ENCODE results near the gene CEP63. TPM values are rescaled to one million over a fixed set of nuclear protein-coding genes. Genes with fewer than 3 reads are reported as not detected.

Gene CEP63
- total and polyA plus RNA-seq, 3 experiments from 2014 or later = 19.3 to 21.3 (median 21.1) TPM

- Histone ChIP-seq H3K4me1 (ENCODE audit: insufficient read depth, low read length) (no peaks in the 10 kb centered on the region), H3K27me3 (ENCODE audit: insufficient read depth, low read length, poor library complexity, severe bottlenecking) (no peaks in the 10 kb centered on the region), H3K36me3 (ENCODE audit: insufficient read depth, low read length) (no peaks in the 10 kb centered on the region), H3K9me3 (ENCODE audit: low read length) (no peaks in the 10 kb centered on the region), H3K27ac (ENCODE audit: low read depth, low read length) (no peak overlapping the region), H3K4me3 (ENCODE audit: low read length) (no peak overlapping the region)
- H3K9me3 Mint-ChIP-seq = no peaks in the 10 kb centered on the region
- CTCF ChIA-PET = interaction anchor here (1.0 kb wide), 1 partner anchor 1437 kb away, joined by 3 read pairs; no protein-coding TSS in a partner anchor
- H3K27me3 Mint-ChIP-seq = peaks cover 4 to 14% of the 10 kb centered on the region in 2 donors
- H3K27ac Mint-ChIP-seq = no peak overlapping the region
- no peak overlapping the region for H3K4me3 Mint-ChIP-seq
- POLR2A ChIA-PET = no interaction called here
- H3K36me3 Mint-ChIP-seq = no peaks in the 10 kb centered on the region
- no peak for DNase-seq
- peaks cover 7 to 10% (median 9%) of the 10 kb centered on the region in 3 donors for H3K4me1 Mint-ChIP-seq
Observed at GRCh38 chr3:134602440-134602814, 116.6 kb downstream of the CEP63 start.

- H3K4me1 Mint-ChIP-seq = peaks cover 7 to 10% (median 9%) of the 10 kb centered on the region in 3 donors
- H3K4me1 ChIP-seq (ENCODE audit: insufficient read depth, low read length) = no peaks in the 10 kb centered on the region
- no peaks in the 10 kb centered on the region for H3K36me3 ChIP-seq (ENCODE audit: insufficient read depth, low read length)
- no peak overlapping the region for H3K4me3 Mint-ChIP-seq
- no peaks in the 10 kb centered on the region for H3K36me3 Mint-ChIP-seq
- ChIA-PET CTCF (no interaction called here), POLR2A (no interaction called here)
- no peaks in the 10 kb centered on the region for H3K27me3 ChIP-seq (ENCODE audit: insufficient read depth, low read length, poor library complexity, severe bottlenecking)
- DNase-seq = no peak
- H3K4me3 ChIP-seq (ENCODE audit: low read length) = no peak overlapping the region
- H3K9me3 ChIP-seq (ENCODE audit: low read length) = no peaks in the 10 kb centered on the region
- peaks cover 4 to 21% of the 10 kb centered on the region in 2 donors for H3K27me3 Mint-ChIP-seq
- H3K27ac ChIP-seq (ENCODE audit: low read depth, low read length) = no peak overlapping the region
- H3K27ac Mint-ChIP-seq = no peak overlapping the region
- H3K9me3 Mint-ChIP-seq = no peaks in the 10 kb centered on the region
Observed at GRCh38 chr3:134603480-134603879, 117.6 kb downstream of the CEP63 start.

GRCh38 chr3:134603956-134604355 is 118.1 kb downstream of the CEP63 start:
- Mint-ChIP-seq H3K27me3 (peaks cover 7 to 26% of the 10 kb centered on the region in 2 donors), H3K36me3 (no peaks in the 10 kb centered on the region), H3K9me3 (no peaks in the 10 kb centered on the region), H3K4me1 (peaks cover 7 to 10% (median 9%) of the 10 kb centered on the region in 3 donors), H3K27ac (no peak overlapping the region), H3K4me3 (no peak overlapping the region)
- no peaks in the 10 kb centered on the region for H3K27me3 ChIP-seq (ENCODE audit: insufficient read depth, low read length, poor library complexity, severe bottlenecking)
- DNase-seq = no peak
- H3K27ac ChIP-seq (ENCODE audit: low read depth, low read length) = no peak overlapping the region
- CTCF ChIA-PET = interaction anchor here (1.5 kb wide), 1 partner anchor 11 kb away, joined by 4 read pairs; no protein-coding TSS in a partner anchor
- H3K36me3 ChIP-seq (ENCODE audit: insufficient read depth, low read length) = no peaks in the 10 kb centered on the region
- no peaks in the 10 kb centered on the region for H3K4me1 ChIP-seq (ENCODE audit: insufficient read depth, low read length)
- no peaks in the 10 kb centered on the region for H3K9me3 ChIP-seq (ENCODE audit: low read length)
- POLR2A ChIA-PET = no interaction called here
- H3K4me3 ChIP-seq (ENCODE audit: low read length) = no peak overlapping the region

GRCh38 chr3:134605556-134605955 is 119.7 kb downstream of the CEP63 start:
- H3K27me3 Mint-ChIP-seq = peaks cover 7 to 31% of the 10 kb centered on the region in 2 donors
- H3K4me1 Mint-ChIP-seq = peaks cover 6 to 7% (median 6%) of the 10 kb centered on the region in 3 donors
- no peak overlapping the region for H3K27ac Mint-ChIP-seq
- H3K4me3 Mint-ChIP-seq = no peak overlapping the region
- H3K9me3 Mint-ChIP-seq = no peaks in the 10 kb centered on the region
- no peaks in the 10 kb centered on the region for H3K36me3 Mint-ChIP-seq
- ChIA-PET CTCF (no interaction called here), POLR2A (no interaction called here)
- H3K4me1 ChIP-seq (ENCODE audit: insufficient read depth, low read length) = no peaks in the 10 kb centered on the region
- no peaks in the 10 kb centered on the region for H3K36me3 ChIP-seq (ENCODE audit: insufficient read depth, low read length)
- no peaks in the 10 kb centered on the region for H3K27me3 ChIP-seq (ENCODE audit: insufficient read depth, low read length, poor library complexity, severe bottlenecking)
- no peak overlapping the region for H3K4me3 ChIP-seq (ENCODE audit: low read length)
- no peaks in the 10 kb centered on the region for H3K9me3 ChIP-seq (ENCODE audit: low read length)
- no peak for DNase-seq
- H3K27ac ChIP-seq (ENCODE audit: low read depth, low read length) = no peak overlapping the region

- ChIA-PET POLR2A (no interaction called here), CTCF (no interaction called here)
- no peaks in the 10 kb centered on the region for H3K9me3 Mint-ChIP-seq
- Histone ChIP-seq H3K4me1 (ENCODE audit: insufficient read depth, low read length) (no peaks in the 10 kb centered on the region), H3K4me3 (ENCODE audit: low read length) (no peak overlapping the region), H3K27me3 (ENCODE audit: insufficient read depth, low read length, poor library complexity, severe bottlenecking) (no peaks in the 10 kb centered on the region), H3K9me3 (ENCODE audit: low read length) (no peaks in the 10 kb centered on the region), H3K27ac (ENCODE audit: low read depth, low read length) (no peak overlapping the region), H3K36me3 (ENCODE audit: insufficient read depth, low read length) (no peaks in the 10 kb centered on the region)
- DNase-seq = no peak
- no peak overlapping the region for H3K4me3 Mint-ChIP-seq
- no peaks in the 10 kb centered on the region for H3K36me3 Mint-ChIP-seq
- peaks cover 7 to 28% of the 10 kb centered on the region in 2 donors for H3K27me3 Mint-ChIP-seq
- no peak overlapping the region for H3K27ac Mint-ChIP-seq
- no peaks in the 10 kb centered on the region for H3K4me1 Mint-ChIP-seq
Observed at GRCh38 chr3:134606033-134607025, 120.5 kb downstream of the CEP63 start.

GRCh38 chr3:134607054-134608022 is 121.5 kb downstream of the CEP63 start:
- ChIA-PET POLR2A (no interaction called here), CTCF (no interaction called here)
- Mint-ChIP-seq H3K4me3 (no peak overlapping the region), H3K36me3 (no peaks in the 10 kb centered on the region), H3K27ac (no peak overlapping the region), H3K27me3 (peaks cover 8 to 28% of the 10 kb centered on the region in 2 donors), H3K4me1 (no peaks in the 10 kb centered on the region), H3K9me3 (no peaks in the 10 kb centered on the region)
- Histone ChIP-seq H3K36me3 (ENCODE audit: insufficient read depth, low read length) (no peaks in the 10 kb centered on the region), H3K4me1 (ENCODE audit: insufficient read depth, low read length) (no peaks in the 10 kb centered on the region), H3K4me3 (ENCODE audit: low read length) (no peak overlapping the region), H3K27ac (ENCODE audit: low read depth, low read length) (no peak overlapping the region), H3K9me3 (ENCODE audit: low read length) (no peaks in the 10 kb centered on the region), H3K27me3 (ENCODE audit: insufficient read depth, low read length, poor library complexity, severe bottlenecking) (no peaks in the 10 kb centered on the region)
- no peak for DNase-seq

- Histone ChIP-seq H3K4me1 (ENCODE audit: insufficient read depth, low read length) (no peaks in the 10 kb centered on the region), H3K9me3 (ENCODE audit: low read length) (no peaks in the 10 kb centered on the region), H3K27ac (ENCODE audit: low read depth, low read length) (no peak overlapping the region), H3K27me3 (ENCODE audit: insufficient read depth, low read length, poor library complexity, severe bottlenecking) (no peaks in the 10 kb centered on the region), H3K36me3 (ENCODE audit: insufficient read depth, low read length) (no peaks in the 10 kb centered on the region), H3K4me3 (ENCODE audit: low read length) (no peak overlapping the region)
- Mint-ChIP-seq H3K27ac (no peak overlapping the region), H3K4me3 (no peak overlapping the region), H3K9me3 (no peaks in the 10 kb centered on the region), H3K4me1 (no peaks in the 10 kb centered on the region), H3K27me3 (peaks cover 15 to 28% of the 10 kb centered on the region in 2 donors), H3K36me3 (no peaks in the 10 kb centered on the region)
- DNase-seq = no peak
- CTCF ChIA-PET = no interaction called here
- POLR2A ChIA-PET = no interaction called here
Observed at GRCh38 chr3:134608023-134608770, 122.3 kb downstream of the CEP63 start.
